NOMO-1 treated with DMSO at 0.1 percent for 48 hours (cell line): ENCODE data around the gene DNM1L.
"Not testable (repeated sequence)": the region's sequence is repeated elsewhere in the genome, so short reads cannot be mapped to it uniquely, and the experiment has no call there.

Experiments
- DNase-seq: peaks from one replicate; lab custom pipeline; 2025; ENCODE audit not compliant: unreplicated experiment; lab: John Stamatoyannopoulos, UW

The DNM1L gene

GRCh38 chr12:32695787-32696186, 16.7 kb downstream of the DNM1L start:
- DNase-seq, result no peak

- DNase-seq, result no peak
Observed at GRCh38 chr12:32697445-32697844, 18.3 kb downstream of the DNM1L start.

GRCh38 chr12:32698285-32698684, 19.2 kb downstream of the DNM1L start:
- DNase-seq, result no peak

GRCh38 chr12:32699437-32699836, 20.3 kb downstream of the DNM1L start:
- not testable (repeated sequence) for DNase-seq

GRCh38 chr12:32702473-32702872, 23.4 kb downstream of the DNM1L start:
- no peak for DNase-seq

GRCh38 chr12:32702946-32703345, 23.8 kb downstream of the DNM1L start:
- DNase-seq, result no peak

- DNase-seq, result no peak
Observed at GRCh38 chr12:32705783-32706182, 26.7 kb downstream of the DNM1L start.

- no peak for DNase-seq
Observed at GRCh38 chr12:32706335-32707024, 27.4 kb downstream of the DNM1L start.

GRCh38 chr12:32708926-32709325, 29.8 kb downstream of the DNM1L start:
- no peak for DNase-seq

- no peak for DNase-seq
Observed at GRCh38 chr12:32714772-32715171, 35.7 kb downstream of the DNM1L start.

GRCh38 chr12:32718926-32719325, 39.8 kb downstream of the DNM1L start:
- DNase-seq, result no peak

- DNase-seq, result not testable (repeated sequence)
Observed at GRCh38 chr12:32725308-32725707, 46.2 kb downstream of the DNM1L start.

GRCh38 chr12:32726286-32726685, 47.2 kb downstream of the DNM1L start:
- DNase-seq, result no peak

- no peak for DNase-seq
Observed at GRCh38 chr12:32727237-32727636, 48.1 kb downstream of the DNM1L start.

GRCh38 chr12:32734952-32735351, 55.9 kb downstream of the DNM1L start:
- DNase-seq, result no peak

- DNase-seq, result no peak
Observed at GRCh38 chr12:32736445-32736844, 57.3 kb downstream of the DNM1L start.

- no peak for DNase-seq
Observed at GRCh38 chr12:32737715-32738114, 58.6 kb downstream of the DNM1L start.

- no peak for DNase-seq
Observed at GRCh38 chr12:32739279-32739678, 60.2 kb downstream of the DNM1L start.

GRCh38 chr12:32742133-32742532, 63.0 kb downstream of the DNM1L start:
- no peak for DNase-seq

GRCh38 chr12:32743264-32743663, 64.2 kb downstream of the DNM1L start:
- no peak for DNase-seq

- DNase-seq, result no peak
Observed at GRCh38 chr12:32753605-32754004, 74.5 kb downstream of the DNM1L start.

- peak; percentile 15 for DNase-seq
Observed at GRCh38 chr12:32754111-32754510, 75.0 kb downstream of the DNM1L start.

GRCh38 chr12:32755051-32755653, 76.1 kb downstream of the DNM1L start:
- DNase-seq, result peak; percentile 78
